H9 (cell line): ENCODE measurements around the gene TPD52L1. TPM values are rescaled to one million over a fixed set of nuclear protein-coding genes. Genes with fewer than 3 reads are reported as not detected.

Experiments used
- DNase-seq: peaks from one replicate; pipeline ENCODE4 v3.0.0-alpha.2; 2017
- H2AFZ ChIP-seq: one replicate; pipeline ENCODE4 v1.6.1; 2013; ENCODE audit warnings: mild to moderate bottlenecking, low read length, control low read depth, moderate library complexity
- H2AK5ac ChIP-seq: 2 replicates; pipeline ENCODE4 v1.6.1; 2013; ENCODE audit warnings: low read length, control low read depth, mixed read lengths; ENCODE audit not compliant: insufficient read length
- H2BK120ac ChIP-seq: one replicate; pipeline ENCODE4 v1.6.1; 2013; ENCODE audit warnings: low read depth, mild to moderate bottlenecking, low read length, control low read depth, inconsistent platforms; ENCODE audit not compliant: poor library complexity, severe bottlenecking
- H2BK12ac ChIP-seq: 2 replicates; pipeline ENCODE4 v1.6.1; 2013; ENCODE audit warnings: low read length, control low read depth, mixed read lengths, low read depth; ENCODE audit not compliant: insufficient read length
- H2BK15ac ChIP-seq: 2 replicates; pipeline ENCODE4 v1.6.1; 2013; ENCODE audit warnings: low read depth, low read length, control low read depth
- H2BK20ac ChIP-seq: one replicate; pipeline ENCODE4 v1.6.1; 2013; ENCODE audit warnings: low read depth, mild to moderate bottlenecking, low read length, control low read depth, inconsistent platforms; ENCODE audit not compliant: poor library complexity, severe bottlenecking
- H2BK5ac ChIP-seq: 2 replicates; pipeline ENCODE4 v1.6.1; 2013; ENCODE audit warnings: low read length, control low read depth, mixed read lengths; ENCODE audit not compliant: insufficient read length
- H3K14ac ChIP-seq: 2 replicates; pipeline ENCODE4 v1.6.1; 2013; ENCODE audit warnings: low read length, control low read depth; ENCODE audit not compliant: insufficient read depth
- H3K18ac ChIP-seq: 2 replicates; pipeline ENCODE4 v1.6.1; 2013; ENCODE audit warnings: low read depth, mild to moderate bottlenecking, mixed read lengths, low read length, control low read depth; ENCODE audit not compliant: insufficient read length
- H3K23ac ChIP-seq: 2 replicates; pipeline ENCODE4 v1.6.1; 2013; ENCODE audit warnings: low read length, control low read depth, mixed read lengths, low read depth; ENCODE audit not compliant: insufficient read length
- H3K23me2 ChIP-seq: 2 replicates; pipeline ENCODE4 v1.6.1; 2013; ENCODE audit warnings: low read depth, mild to moderate bottlenecking, mixed read lengths, low read length, control low read depth; ENCODE audit not compliant: insufficient read length, poor library complexity, severe bottlenecking
- H3K27ac ChIP-seq: 2 replicates; pipeline ENCODE4 v1.5.1; 2013; ENCODE audit warnings: low read length, control low read depth, mixed read lengths, low read depth; ENCODE audit not compliant: insufficient read length
- H3K27me3 ChIP-seq: 2 replicates; pipeline ENCODE4 v1.6.1; 2013; ENCODE audit warnings: low read length, control low read depth, inconsistent platforms; ENCODE audit not compliant: insufficient read depth
- H3K4ac ChIP-seq: 2 replicates; pipeline ENCODE4 v1.6.1; 2013; ENCODE audit warnings: low read depth, mild to moderate bottlenecking, control low read depth, inconsistent platforms, low read length, moderate library complexity
- H3K4me1 ChIP-seq: 2 replicates; pipeline ENCODE4 v1.6.1; 2013; ENCODE audit warnings: low read length, control low read depth, inconsistent platforms; ENCODE audit not compliant: insufficient read depth
- H3K4me2 ChIP-seq: 2 replicates; pipeline ENCODE4 v1.6.1; 2013; ENCODE audit warnings: low read length, control low read depth, mixed read lengths; ENCODE audit not compliant: insufficient read length, insufficient read depth
- H3K56ac ChIP-seq: 2 replicates; pipeline ENCODE4 v1.6.1; 2013; ENCODE audit warnings: low read depth, mild to moderate bottlenecking, mixed read lengths, low read length, control low read depth; ENCODE audit not compliant: insufficient read length
- H3K79me1 ChIP-seq: 2 replicates; pipeline ENCODE4 v1.6.1; 2013; ENCODE audit warnings: low read depth, mild to moderate bottlenecking, moderate library complexity, low read length, control low read depth, inconsistent platforms; ENCODE audit not compliant: insufficient read depth, poor library complexity, severe bottlenecking
- H3K79me2 ChIP-seq: 2 replicates; pipeline ENCODE4 v1.6.1; 2013; ENCODE audit warnings: low read length, control low read depth, inconsistent platforms; ENCODE audit not compliant: insufficient read depth
- H3K9ac ChIP-seq: 2 replicates; pipeline ENCODE4 v1.6.1; 2013; ENCODE audit warnings: low read length, control low read depth, mixed read lengths; ENCODE audit not compliant: insufficient read length; ENCODE audit errors: extremely low read depth
- H3K9me3 ChIP-seq: one replicate; pipeline ENCODE4 v1.6.1; 2013; ENCODE audit warnings: low read depth, low read length, inconsistent platforms; ENCODE audit not compliant: control insufficient read depth
- H3T11ph ChIP-seq: one replicate; pipeline ENCODE4 v1.6.1; 2013; ENCODE audit warnings: mild to moderate bottlenecking, low read length, control low read depth, inconsistent platforms
- H4K20me1 ChIP-seq: one replicate; pipeline ENCODE4 v1.6.1; 2013; ENCODE audit not compliant: control insufficient read depth, insufficient read length, insufficient read depth
- H4K5ac ChIP-seq: 2 replicates; pipeline ENCODE4 v1.6.1; 2013; ENCODE audit warnings: low read depth, mild to moderate bottlenecking, mixed read lengths, low read length, control low read depth; ENCODE audit not compliant: insufficient read length
- H4K8ac ChIP-seq: replicated peaks from 2 replicates; pipeline ENCODE4 v1.6.1; 2013; ENCODE audit warnings: low read length, control low read depth, mixed read lengths, low read depth; ENCODE audit not compliant: insufficient read length
- H4K91ac ChIP-seq: 2 replicates; pipeline ENCODE4 v1.6.1; 2013; ENCODE audit warnings: low read depth, mild to moderate bottlenecking, moderate library complexity, mixed read lengths, low read length, control low read depth; ENCODE audit not compliant: insufficient read length
- H3K27ac Mint-ChIP-seq, 3 experiments: 2 replicates in 2 of 3; 3 replicates in 1 of 3; pipeline ENCODE4 v1.8.0; 2020 to 2021; ENCODE audit warnings: mixed read lengths in 3 of 3, mild to moderate bottlenecking in 1 of 3, moderate library complexity in 1 of 3
- H3K27me3 Mint-ChIP-seq: 2 replicates; pipeline ENCODE4 v1.8.0; 2021; ENCODE audit warnings: low read depth, mild to moderate bottlenecking, moderate library complexity, mixed read lengths
- H3K36me3 Mint-ChIP-seq, 3 experiments: 2 replicates in 2 of 3; 3 replicates in 1 of 3; pipeline ENCODE4 v1.8.0; 2020 to 2021; ENCODE audit warnings: low read depth in 3 of 3, mixed read lengths in 3 of 3; ENCODE audit not compliant: insufficient read depth in 1 of 3
- H3K4me1 Mint-ChIP-seq, 2 experiments: 2 replicates each; pipeline ENCODE4 v1.8.0; 2020; ENCODE audit warnings: mixed read lengths in 2 of 2
- H3K4me3 Mint-ChIP-seq, 2 experiments: 2 replicates in 1 of 2; 3 replicates in 1 of 2; pipeline ENCODE4 v1.8.0; 2020 to 2021; ENCODE audit warnings: mild to moderate bottlenecking in 2 of 2, mixed read lengths in 2 of 2, moderate library complexity in 1 of 2
- H3K9me3 Mint-ChIP-seq, 2 experiments: 2 replicates in 1 of 2; 3 replicates in 1 of 2; pipeline ENCODE4 v1.8.0; 2020; ENCODE audit warnings: mild to moderate bottlenecking in 2 of 2, mixed read lengths in 2 of 2, moderate library complexity in 1 of 2
- CTCF ChIP-seq: fragments of 200-600 bp; sonication (generic); conservative IDR thresholded peaks from 3 replicates; pipeline ENCODE4 v1.8.0; 2021; ENCODE audit warnings: antibody characterized with exemption, mild to moderate bottlenecking
- WGBS: extraction: QIAGEN DNeasy Blood & Tissue Kit; methylation state at CpG from one replicate; pipeline ENCODE4 v1.1.7; 2013; ENCODE audit warnings: missing lambda C conversion rate, low lambda C conversion rate, mixed read lengths; ENCODE audit not compliant: insufficient read length; ENCODE audit errors: extremely low coverage; 5-methylcytosine and 5-hydroxymethylcytosine counted together
- total RNA-seq: library from RNA; stranded (reverse); gene quantifications from 2 replicates; pipeline ENCODE4 v1.2.1, GENCODE V29; 2021

The TPD52L1 gene
- total RNA-seq, 1 experiment from 2014 or later = 6.6 TPM

- Histone ChIP-seq H4K5ac (no peak overlapping the region), H2BK20ac (no peak overlapping the region), H3K56ac (no peak overlapping the region), H3K4ac (no peak overlapping the region), H3K79me1 (no peaks in the 10 kb centered on the region), H2AFZ (no peak overlapping the region), H2AK5ac (no peak overlapping the region), H3K4me2 (no peak overlapping the region), H3K79me2 (no peaks in the 10 kb centered on the region), H3K9me3 (no peaks in the 10 kb centered on the region), H4K8ac (no peak overlapping the region), H2BK12ac (no peak overlapping the region), H3K14ac (no peak overlapping the region), H3K4me1 (no peaks in the 10 kb centered on the region), H4K20me1 (no peaks in the 10 kb centered on the region), H3K23me2 (no peaks in the 10 kb centered on the region), H2BK15ac (no peak overlapping the region), H3K27me3 (no peaks in the 10 kb centered on the region), H2BK5ac (no peak overlapping the region), H2BK120ac (no peak overlapping the region), H3K23ac (no peak overlapping the region), H4K91ac (no peak overlapping the region), H3T11ph (no peak overlapping the region), H3K27ac (no peak overlapping the region), H3K18ac (no peak overlapping the region), H3K9ac (no peak overlapping the region)
- no peaks in the 10 kb centered on the region for H3K27me3 Mint-ChIP-seq
- H3K27ac Mint-ChIP-seq = no peak overlapping the region
- no peak for DNase-seq
- no peak overlapping the region for H3K4me3 Mint-ChIP-seq
- peaks cover 27 to 37% of the 10 kb centered on the region in 2 experiments for H3K9me3 Mint-ChIP-seq
- peaks cover 8 to 35% (median 13%) of the 10 kb centered on the region in 3 experiments for H3K36me3 Mint-ChIP-seq
- WGBS = no CpG with 5 or more reads among the region's 1 CpG
- H3K4me1 Mint-ChIP-seq = peaks cover 0 to 3% of the 10 kb centered on the region in 2 experiments; a peak in 2 of 4 replicates
- TF ChIP-seq CTCF = no peak
Observed at GRCh38 chr6:125110056-125110455, 43.5 kb upstream of the TPD52L1 start.
